Muscle layer of duodenum (tissue), 2 donors: ENCODE measurements around the gene DYRK1A.
A peak's percentile ranks its signal among the peaks of the same experiment; 100 is the strongest.

Experiments used
- H3K27ac ChIP-seq: one replicate; pipeline ENCODE4 v1.7.0; 2013; ENCODE audit warnings: mild to moderate bottlenecking, low read length
- H3K27me3 ChIP-seq: one replicate; pipeline ENCODE4 v1.7.0; 2013; ENCODE audit warnings: low read depth, mild to moderate bottlenecking, control low read depth, low read length
- H3K36me3 ChIP-seq, 2 donors: one replicate each; pipeline ENCODE4 v1.7.0; 2013; ENCODE audit warnings: low read length in 2 of 2, control low read depth in 1 of 2, mild to moderate bottlenecking in 1 of 2; ENCODE audit not compliant: insufficient read depth in 2 of 2, control insufficient read depth in 1 of 2
- H3K4me1 ChIP-seq, 2 donors: one replicate each; pipeline ENCODE4 v1.7.0; 2013; ENCODE audit warnings: low read length in 2 of 2, mild to moderate bottlenecking in 2 of 2, control low read depth in 1 of 2, moderate library complexity in 1 of 2; ENCODE audit not compliant: insufficient read depth in 2 of 2, control insufficient read depth in 1 of 2
- H3K4me3 ChIP-seq, 2 donors: one replicate each; pipeline ENCODE4 v1.7.0; 2013; ENCODE audit warnings: low read length in 2 of 2, low read depth in 1 of 2, mild to moderate bottlenecking in 1 of 2
- H3K9me3 ChIP-seq, 2 donors: one replicate each; pipeline ENCODE4 v1.7.0; 2013; ENCODE audit warnings: low read length in 2 of 2, control low read depth in 1 of 2, mild to moderate bottlenecking in 1 of 2; ENCODE audit not compliant: control insufficient read depth in 1 of 2
- donor health status: healthy.

The DYRK1A gene

DNA sequence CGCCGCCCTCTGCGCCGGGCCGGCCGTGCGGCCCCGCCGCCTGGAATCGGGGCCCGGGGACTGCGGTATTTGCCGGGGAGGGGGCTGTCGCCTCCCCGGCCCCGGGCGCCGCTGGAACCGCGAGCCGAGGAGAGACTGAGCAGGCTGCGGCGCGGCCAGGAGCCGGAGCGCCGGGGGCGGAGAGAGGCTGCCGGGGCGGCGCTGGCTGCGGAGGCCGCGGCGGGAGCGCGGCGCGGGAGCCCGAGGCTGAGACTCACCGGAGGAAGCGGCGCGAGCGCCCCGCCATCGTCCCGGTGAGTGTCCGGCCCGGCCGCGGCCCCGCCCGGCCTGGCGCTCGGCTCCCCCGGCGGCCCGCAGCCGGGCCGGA, 746 bp downstream of the DYRK1A start:
- Histone ChIP-seq H3K4me1 (peaks cover 18 to 26% of the 10 kb centered on the region in 2 donors), H3K4me3 (peak overlapping the region in 1 of 2 donors; percentile 80)

DNA sequence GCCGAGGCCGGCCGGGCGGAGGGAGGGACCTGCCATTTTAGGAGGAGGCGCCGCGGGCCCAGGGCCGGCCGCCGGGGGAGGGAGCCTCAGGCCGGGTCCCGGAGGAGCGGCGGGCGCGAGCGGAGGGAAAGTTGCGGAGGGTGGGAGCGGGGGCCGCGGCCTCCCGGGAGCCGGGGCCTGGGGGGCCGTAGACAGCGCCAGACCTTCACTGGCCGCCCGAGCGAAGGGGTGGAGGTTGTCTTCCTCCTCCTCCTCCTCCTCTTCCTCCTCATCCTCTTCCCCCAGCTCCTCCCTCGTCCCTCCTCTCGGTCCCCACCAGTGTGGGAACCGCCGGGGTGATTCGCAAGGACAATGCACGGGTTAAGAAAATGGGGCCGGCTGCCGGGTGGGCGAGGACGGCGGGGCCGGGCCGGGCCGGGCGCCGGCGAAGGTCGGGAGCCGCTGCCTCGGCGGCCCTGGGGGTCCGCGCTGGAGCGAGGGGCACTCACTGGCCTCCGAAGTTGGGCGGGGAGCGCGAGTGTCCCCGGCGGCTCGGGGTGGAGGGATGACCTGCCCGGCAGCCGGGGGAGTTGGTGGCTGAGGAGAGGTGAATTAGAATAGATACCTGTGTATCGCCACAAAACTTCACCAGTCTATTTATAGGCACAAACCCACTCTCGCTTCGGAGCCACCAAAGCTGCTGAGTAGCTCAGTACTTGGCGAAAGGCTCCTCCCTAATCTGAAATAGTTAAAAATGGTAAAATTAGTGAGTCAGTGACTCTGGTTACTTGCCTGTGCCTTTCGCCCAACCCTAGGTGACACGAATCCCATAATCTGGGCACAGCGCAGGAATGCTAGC, 1.3 kb downstream of the DYRK1A start:
- peak overlapping the region; percentile 87 for H3K27ac ChIP-seq
- no peaks in the 10 kb centered on the region for H3K27me3 ChIP-seq
- H3K9me3 ChIP-seq: no peaks in the 10 kb centered on the region
- peak overlapping the region; percentile 71 to 75 for H3K4me3 ChIP-seq
- peaks cover 18 to 29% of the 10 kb centered on the region in 2 donors for H3K4me1 ChIP-seq
- H3K36me3 ChIP-seq: peaks cover 0 to 11% of the 10 kb centered on the region in 2 donors

More for the DNA sequence above, 746 bp downstream of the DYRK1A start:
- Histone ChIP-seq H3K36me3 (peaks cover 0 to 11% of the 10 kb centered on the region in 2 donors), H3K9me3 (no peaks in the 10 kb centered on the region), H3K27ac (no peak overlapping the region), H3K27me3 (no peaks in the 10 kb centered on the region)

DNA sequence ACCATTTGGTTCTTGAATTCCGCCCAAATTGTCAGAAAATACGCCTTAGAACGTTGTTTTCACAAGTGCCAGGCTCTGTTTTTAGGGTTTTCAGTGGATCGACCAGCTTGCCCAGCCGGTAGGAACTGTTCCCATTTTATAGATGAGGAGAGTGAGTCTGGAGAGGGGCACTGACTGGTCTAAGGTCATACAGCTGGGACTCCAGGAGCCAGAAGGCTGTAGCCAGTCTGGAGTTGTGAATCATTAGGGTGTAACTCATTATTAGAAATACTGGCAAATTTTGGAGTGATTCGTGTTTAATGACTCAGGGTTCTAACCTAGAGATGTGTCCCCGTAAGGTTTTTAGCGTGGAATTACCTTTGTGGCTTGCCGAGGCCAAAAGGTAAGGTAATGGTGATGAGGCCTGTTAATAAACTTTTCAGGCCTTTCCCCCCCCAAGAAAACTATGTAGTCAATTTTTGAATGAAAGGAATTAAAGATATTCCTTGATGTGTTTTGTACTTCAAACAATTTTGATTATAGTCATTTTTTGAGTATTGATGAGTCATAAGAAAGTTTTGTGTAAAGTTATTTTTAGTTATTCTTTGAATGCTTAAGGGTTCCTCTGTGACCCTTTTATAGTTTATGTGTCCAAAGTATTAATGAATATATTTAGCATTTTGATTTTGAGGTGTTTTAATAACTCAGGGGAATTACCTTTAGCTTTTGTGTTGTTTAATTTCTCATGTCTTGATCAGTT, 2.1 kb downstream of the DYRK1A start:
- Histone ChIP-seq H3K27me3 (no peaks in the 10 kb centered on the region), H3K9me3 (no peaks in the 10 kb centered on the region), H3K27ac (peak overlapping the region; percentile 87), H3K4me1 (peaks cover 18 to 37% of the 10 kb centered on the region in 2 donors), H3K4me3 (peak overlapping the region; percentile 71 to 75), H3K36me3 (peaks cover 0 to 11% of the 10 kb centered on the region in 2 donors)

DNA sequence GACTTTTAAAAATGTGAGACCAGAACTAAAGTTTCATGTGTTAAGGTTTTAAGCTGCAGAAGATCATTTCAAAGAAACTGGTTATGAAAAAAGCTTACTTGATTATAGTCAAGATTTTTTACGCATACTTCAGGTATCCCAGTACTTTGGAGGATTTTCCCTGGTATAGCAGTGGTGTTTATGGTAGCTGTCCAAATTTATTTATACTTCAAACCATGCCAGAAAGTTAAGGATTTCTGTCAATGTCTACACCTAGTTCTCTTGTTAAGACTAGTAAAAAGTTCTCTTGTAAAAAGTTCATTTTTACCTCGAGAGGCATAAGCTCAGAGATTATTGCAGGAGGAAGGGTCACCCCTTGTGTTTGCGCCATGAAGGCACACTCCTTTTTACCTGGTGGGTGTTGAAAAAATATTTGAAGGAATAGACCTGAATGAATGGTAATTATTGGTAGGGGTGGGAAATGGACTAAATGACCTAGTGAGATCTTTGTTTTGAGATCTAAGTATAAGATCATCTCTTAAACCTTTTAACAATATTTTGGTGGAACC, 2.8 kb downstream of the DYRK1A start:
- H3K4me3 ChIP-seq: peak overlapping the region; percentile 71 to 75
- peaks cover 0 to 11% of the 10 kb centered on the region in 2 donors for H3K36me3 ChIP-seq
- H3K27me3 ChIP-seq: no peaks in the 10 kb centered on the region
- H3K27ac ChIP-seq: peak overlapping the region; percentile 87
- peaks cover 18 to 42% of the 10 kb centered on the region in 2 donors for H3K4me1 ChIP-seq
- no peaks in the 10 kb centered on the region for H3K9me3 ChIP-seq

DNA sequence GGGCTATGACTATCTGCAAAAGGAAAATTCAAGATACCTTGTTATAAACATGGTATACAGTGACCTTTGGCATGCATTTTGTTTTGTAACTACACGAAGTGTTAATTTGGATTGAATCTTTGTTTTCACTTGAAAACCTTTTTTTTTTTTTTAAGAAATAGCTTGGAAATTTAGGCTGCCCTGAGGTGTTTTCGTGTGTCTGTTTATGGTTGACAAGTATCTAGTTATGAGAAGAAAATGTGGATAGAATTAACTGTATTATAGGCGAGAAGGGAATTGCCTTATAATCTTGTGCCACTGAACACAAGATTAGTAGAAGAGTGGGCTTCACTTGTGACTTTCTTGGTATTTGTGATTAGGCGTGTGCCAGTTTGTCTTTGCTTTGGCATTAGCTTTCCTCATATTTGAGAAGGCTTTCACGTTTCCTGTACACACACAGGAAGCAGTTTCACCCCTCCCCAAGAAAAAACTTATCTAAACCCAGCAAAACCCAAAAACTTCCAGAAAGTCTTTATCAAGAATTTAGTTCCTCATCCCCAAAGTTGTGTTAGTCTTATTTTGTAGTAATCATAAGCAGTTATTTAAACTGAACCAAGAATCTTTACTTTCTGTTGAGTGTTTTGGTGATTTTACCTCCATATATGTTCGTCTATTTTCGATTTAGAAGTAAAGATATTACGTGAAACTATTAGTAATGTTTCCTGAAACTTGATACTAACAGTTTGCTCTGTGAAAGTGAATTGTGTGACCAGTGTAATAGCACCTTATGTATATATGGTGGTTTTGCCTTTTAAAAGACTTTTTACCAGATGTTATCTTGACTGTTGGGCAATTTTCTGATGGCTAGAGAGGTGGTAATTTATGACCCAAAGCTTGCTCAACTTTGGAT, 3.8 kb downstream of the DYRK1A start:
- Histone ChIP-seq H3K4me3 (peak overlapping the region; percentile 71 to 75), H3K36me3 (peaks cover 0 to 11% of the 10 kb centered on the region in 2 donors), H3K27me3 (no peaks in the 10 kb centered on the region), H3K9me3 (no peaks in the 10 kb centered on the region), H3K4me1 (peaks cover 20 to 50% of the 10 kb centered on the region in 2 donors), H3K27ac (peak overlapping the region; percentile 72)

DNA sequence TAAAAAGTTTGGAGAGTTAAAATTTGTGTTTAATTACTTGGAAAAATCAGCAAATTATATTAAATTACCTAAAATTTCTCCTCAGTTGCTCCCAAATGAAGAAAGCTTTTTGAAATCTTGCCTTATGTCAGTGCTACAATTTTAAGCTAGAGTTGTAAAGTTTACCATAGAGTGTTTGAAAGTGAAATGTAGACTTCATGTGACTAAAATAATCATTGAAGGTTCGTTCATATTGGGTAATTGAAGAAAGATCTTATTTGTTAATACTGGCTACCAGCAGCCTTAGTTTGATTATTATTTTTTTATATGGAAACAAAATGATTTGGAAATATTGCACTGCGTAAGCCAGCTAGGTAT, 4.4 kb downstream of the DYRK1A start:
- H3K36me3 ChIP-seq: peaks cover 0 to 11% of the 10 kb centered on the region in 2 donors
- H3K4me1 ChIP-seq: peaks cover 20 to 55% of the 10 kb centered on the region in 2 donors
- no peak overlapping the region for H3K4me3 ChIP-seq
- no peak overlapping the region for H3K27ac ChIP-seq
- no peaks in the 10 kb centered on the region for H3K9me3 ChIP-seq
- H3K27me3 ChIP-seq: no peaks in the 10 kb centered on the region

DNA sequence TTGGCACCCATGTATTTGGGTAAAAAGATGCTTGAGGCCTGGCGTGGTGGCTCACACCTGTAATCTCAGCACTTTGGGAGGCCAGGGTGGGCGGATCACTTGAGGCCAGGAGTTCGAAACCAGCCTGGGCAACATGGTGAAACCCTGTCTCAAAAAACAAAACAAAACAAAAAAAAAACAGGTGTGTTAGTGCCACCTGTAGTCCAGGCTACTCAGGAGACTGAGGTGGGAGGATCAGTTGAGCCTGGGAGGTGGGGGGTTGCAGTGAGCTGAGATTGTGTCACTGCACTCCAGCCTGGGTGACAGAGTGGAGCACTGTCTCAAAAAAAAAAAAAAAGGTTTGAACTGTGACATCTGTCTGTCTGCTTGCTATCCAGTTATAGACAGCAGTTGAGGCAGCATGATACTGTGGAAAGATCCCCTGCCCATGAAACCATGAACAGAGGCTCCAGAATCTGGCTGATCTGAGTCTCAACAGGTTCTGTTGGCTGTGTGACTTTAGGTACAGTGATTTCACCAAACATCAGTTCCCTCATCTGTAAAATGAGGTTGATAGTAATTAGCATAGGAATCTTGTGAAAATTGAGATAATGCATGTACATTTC, 5.7 kb downstream of the DYRK1A start:
- peaks cover 0 to 5% of the 10 kb centered on the region in 2 donors for H3K36me3 ChIP-seq
- no peaks in the 10 kb centered on the region for H3K9me3 ChIP-seq
- no peak overlapping the region for H3K27ac ChIP-seq
- H3K27me3 ChIP-seq: no peaks in the 10 kb centered on the region
- no peak overlapping the region for H3K4me3 ChIP-seq
- peaks cover 20 to 64% of the 10 kb centered on the region in 2 donors for H3K4me1 ChIP-seq

DNA sequence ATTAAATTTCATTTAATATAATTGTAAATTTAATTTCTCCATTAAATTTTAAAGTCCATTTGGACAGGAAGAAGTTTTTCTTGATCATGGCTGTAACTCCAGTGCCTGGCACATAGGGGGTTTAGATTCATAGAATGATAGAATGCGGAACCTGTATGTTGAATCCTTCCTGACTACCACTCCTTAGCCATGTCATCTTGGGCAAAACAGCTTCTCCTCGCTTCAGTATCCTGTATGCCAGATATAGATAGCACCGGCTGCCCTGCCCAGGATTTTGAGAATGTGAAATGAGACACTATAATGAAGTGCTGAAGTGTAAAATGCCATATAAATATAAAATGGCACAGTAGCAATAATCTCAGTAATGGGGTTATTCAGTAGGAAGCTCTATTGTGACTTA, 6.4 kb downstream of the DYRK1A start:
- Histone ChIP-seq H3K36me3 (peaks cover 0 to 5% of the 10 kb centered on the region in 2 donors), H3K4me1 (peaks cover 20 to 69% of the 10 kb centered on the region in 2 donors), H3K27me3 (no peaks in the 10 kb centered on the region), H3K27ac (no peak overlapping the region), H3K4me3 (no peak overlapping the region), H3K9me3 (no peaks in the 10 kb centered on the region)

DNA sequence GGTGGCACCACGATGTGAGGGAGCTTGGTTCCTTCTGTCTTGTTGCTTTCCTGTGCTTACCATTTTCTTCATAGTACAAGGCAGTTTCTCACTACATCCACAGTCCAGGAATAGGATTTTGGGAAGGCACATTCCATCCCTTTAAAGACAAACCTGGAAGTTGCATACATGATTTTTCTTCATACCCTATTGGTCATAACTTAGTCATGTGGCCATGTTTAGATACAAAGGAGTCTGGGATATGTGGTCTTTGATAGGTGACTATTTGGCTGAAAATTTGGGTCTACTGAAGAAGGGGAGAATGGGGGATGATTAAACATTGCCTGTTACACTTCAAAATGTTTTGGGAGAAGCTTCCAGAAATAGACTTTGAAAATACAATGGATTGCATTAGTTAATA, 7.0 kb downstream of the DYRK1A start:
- H3K4me1 ChIP-seq: peaks cover 20 to 70% of the 10 kb centered on the region in 2 donors
- no peaks in the 10 kb centered on the region for H3K9me3 ChIP-seq
- H3K27ac ChIP-seq: no peak overlapping the region
- H3K36me3 ChIP-seq: peaks cover 0 to 2% of the 10 kb centered on the region in 2 donors
- H3K27me3 ChIP-seq: no peaks in the 10 kb centered on the region
- H3K4me3 ChIP-seq: no peak overlapping the region

DNA sequence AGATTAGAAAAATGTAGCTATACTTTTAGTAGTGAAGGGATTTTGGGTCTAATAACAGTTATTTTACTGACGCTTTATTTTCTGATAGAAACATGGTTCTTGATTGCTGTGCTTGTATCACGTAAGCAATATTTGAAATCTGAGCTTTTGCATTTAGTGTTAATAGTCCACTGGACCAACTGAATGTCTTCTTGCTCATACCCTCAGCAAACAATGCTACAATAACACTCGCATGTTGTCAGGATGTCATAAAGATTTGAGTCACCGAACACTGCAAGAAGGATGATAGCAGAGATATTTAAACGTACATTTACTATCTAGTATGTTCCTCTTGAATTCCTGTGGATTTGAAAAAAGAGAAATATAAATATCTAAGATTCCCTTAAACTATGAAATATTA, 7.5 kb downstream of the DYRK1A start:
- Histone ChIP-seq H3K27me3 (no peaks in the 10 kb centered on the region), H3K36me3 (no peaks in the 10 kb centered on the region), H3K9me3 (no peaks in the 10 kb centered on the region), H3K4me1 (peaks cover 20 to 75% of the 10 kb centered on the region in 2 donors), H3K27ac (no peak overlapping the region), H3K4me3 (no peak overlapping the region)
